Ovary (tissue), 9 donors: Measurements from ENCODE around the gene ROBO2. TPM values are rescaled to one million over a fixed set of nuclear protein-coding genes. Genes with fewer than 3 reads are reported as not detected.

ENCODE experiments used
- DNase-seq, 5 donors: peaks; one replicate each; pipeline ENCODE4 v3.0.0-alpha.2; 2019 to 2020
- H3K27ac ChIP-seq, 2 donors: fragments of 200-600 bp; one replicate each; pipeline versions ENCODE4 v1.5.1 to v1.8.0; 2019 to 2022
- H3K27me3 ChIP-seq: fragments of 200-600 bp; one replicate; pipeline ENCODE4 v1.8.0; 2022
- H3K36me3 ChIP-seq: fragments of 200-600 bp; sonication (generic); one replicate; pipeline ENCODE4 v1.5.1; 2019
- H3K4me1 ChIP-seq: one replicate; pipeline ENCODE4 v1.8.1; 2013; ENCODE audit warnings: mild to moderate bottlenecking, moderate library complexity; ENCODE audit not compliant: insufficient read depth
- H3K4me3 ChIP-seq: fragments of 200-600 bp; sonication (generic); one replicate; pipeline ENCODE4 v1.5.1; 2017
- H3K9me3 ChIP-seq, 2 donors: fragments of 200-600 bp in 1 of 2; sonication (generic) in 1 of 2; one replicate each; pipeline versions ENCODE4 v1.5.1 to v1.8.1; 2013 to 2019; ENCODE audit warnings: mild to moderate bottlenecking in 1 of 2, moderate library complexity in 1 of 2
- CTCF ChIP-seq, 3 donors: fragments of 450-650 bp in 2 of 3; fragments of 200-600 bp in 1 of 3; IDR thresholded peaks; one replicate each; pipeline versions ENCODE4 v1.5.1 to v1.8.0; 2016 to 2022; ENCODE audit warnings: antibody characterized with exemption in 3 of 3, mild to moderate bottlenecking in 1 of 3
- EP300 ChIP-seq: sonication (generic); formaldehyde crosslinking; IDR thresholded peaks from one replicate; pipeline ENCODE4 v1.6.1; 2017; ENCODE audit warnings: antibody characterized with exemption
- POLR2A ChIP-seq: fragments of 450-650 bp; IDR thresholded peaks from one replicate; pipeline ENCODE4 v1.6.1; 2017; ENCODE audit warnings: antibody characterized with exemption, mild to moderate bottlenecking, moderate library complexity
- WGBS, 3 donors: extraction: QIAGEN DNeasy Blood & Tissue Kit in 1 of 3; methylation state at CpG; one replicate each; pipeline versions ENCODE4 v1.1.5 to v1.1.7; 2013 to 2017; 5-methylcytosine and 5-hydroxymethylcytosine counted together
- intact Hi-C, 4 donors: fragments of 100-400 bp; cut with DNase I; formaldehyde crosslinking; loops; one replicate each; pipeline versions ENCODE4 v1.11.0 to v1.15.1; 2022 to 2023
- polyA plus RNA-seq, 2 donors: library from polyadenylated mRNA; stranded (reverse); fragments of 200-250 nt in 1 of 2; fragments of 350-450 nt in 1 of 2; fragmentation: Illumina TruSeq in 1 of 2; extraction: RNeasy Lipid Tissue Mini Kit (QIAGEN cat#74804) in 1 of 2; gene quantifications; one replicate each; pipeline ENCODE4 v1.2.3, GENCODE V29; 2013 to 2014
- total RNA-seq, 7 donors: library from RNA; depleted of rRNA in 2 of 7; stranded (reverse); fragments of >200 nt in 2 of 7; fragmentation: NEBNext Ultra II Directional in 3 of 7; extraction: Animal tissue kit (Norgen Biotek cat#: 25700) in 3 of 7; gene quantifications; one replicate each; pipeline versions ENCODE4 v1.1.0 to v1.2.4, GENCODE V29; 2016 to 2023
- donor health status: DM: no; HTN: no; CAD: no; lungs with moderate emphysema.
- donor health status: DM: no; HTN: no; CAD: no.
- donor health status: Bipolar disorder and iron deficiency.
- donor health status: DM: yes; HTN: yes; CAD: no.
- donor health status: DM: no; HTN: no; CAD: no.
- donor health status: DM: yes; HTN: yes; CAD: no.

Gene ROBO2
- total and polyA plus RNA-seq, 9 donors: 3.4 to 14.8 (median 5.6) TPM

- 36 to 63% (median 56%) methylated on average over 9 of the region's 9 CpGs for WGBS, 3 donors
- Histone ChIP-seq H3K9me3 (no peaks in the 10 kb centered on the region), H3K36me3 (no peaks in the 10 kb centered on the region), H3K4me1 (no peaks in the 10 kb centered on the region), H3K27me3 (no peaks in the 10 kb centered on the region), H3K4me3 (no peak overlapping the region), H3K27ac (no peak overlapping the region)
- DNase-seq: no peak
- intact Hi-C loops: loop anchor here in 2 of 4 donors (5.0 to 10.0 kb wide), 2 partner anchors 212 to 220 kb away; partner anchors contain the start of gene ROBO2 (in 1 of the 2)
- no peak for TF ChIP-seq CTCF (IDR thresholded peaks at IDR 0.05)
- TF ChIP-seq POLR2A: no peak
- TF ChIP-seq EP300: no peak
These were observed 216.9 kb downstream of the ROBO2 start for GRCh38 chr3:77256584-77257503.

- no peaks in the 10 kb centered on the region for H3K27me3 ChIP-seq
- no peaks in the 10 kb centered on the region for H3K36me3 ChIP-seq
- H3K4me3 ChIP-seq: no peak overlapping the region
- H3K9me3 ChIP-seq: no peaks in the 10 kb centered on the region
- TF ChIP-seq CTCF (IDR thresholded peaks at IDR 0.05) (no peak), EP300 (no peak), POLR2A (no peak)
- no peak for DNase-seq
- 70 to 79% (median 74%) methylated on average over 6 of the region's 6 CpGs for WGBS, 3 donors
- H3K27ac ChIP-seq: no peak overlapping the region
- H3K4me1 ChIP-seq: no peaks in the 10 kb centered on the region
- intact Hi-C loops: loop anchor here in 2 of 4 donors (5.0 to 10.0 kb wide), 2 partner anchors 215 to 222 kb away; partner anchors contain the start of gene ROBO2 (in 1 of the 2)
These were observed 219.8 kb downstream of the ROBO2 start for GRCh38 chr3:77259694-77260093.

- Histone ChIP-seq H3K27ac (no peak overlapping the region), H3K27me3 (no peaks in the 10 kb centered on the region), H3K4me3 (no peak overlapping the region), H3K4me1 (no peaks in the 10 kb centered on the region), H3K9me3 (no peaks in the 10 kb centered on the region), H3K36me3 (no peaks in the 10 kb centered on the region)
- DNase-seq: no peak
- intact Hi-C loops: no loop called here
- TF ChIP-seq CTCF (IDR thresholded peaks at IDR 0.05) (no peak), POLR2A (no peak), EP300 (no peak)
- WGBS, 3 donors: 94 to 99% (median 97%) methylated on average over 2 of the region's 2 CpGs
These were observed 222.5 kb downstream of the ROBO2 start for GRCh38 chr3:77262361-77262760.

DNA sequence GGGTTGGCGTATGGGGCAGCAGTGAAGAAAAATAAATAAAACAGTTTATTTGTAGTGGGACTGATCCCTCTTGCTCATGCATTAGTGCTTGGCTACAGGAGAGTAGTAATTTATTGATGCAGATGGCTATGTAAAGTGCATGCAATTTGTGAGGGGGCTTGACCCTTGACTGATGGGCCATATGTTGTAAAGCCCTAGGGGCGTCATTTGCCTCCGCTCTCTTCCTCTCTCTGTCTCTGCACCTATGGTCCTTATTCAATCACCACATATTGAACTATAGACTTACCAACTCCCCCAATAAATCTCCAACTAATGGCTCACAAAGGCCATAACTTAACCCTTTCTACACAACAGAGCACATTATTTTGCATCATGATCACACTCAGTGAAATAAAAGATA is 227.7 kb downstream of the ROBO2 start:
- H3K36me3 ChIP-seq: no peaks in the 10 kb centered on the region
- no peak overlapping the region for H3K27ac ChIP-seq
- intact Hi-C loops: no loop called here
- no peak for DNase-seq
- H3K9me3 ChIP-seq: no peaks in the 10 kb centered on the region
- 94 to 98% (median 95%) methylated on average over 3 of the region's 3 CpGs for WGBS, 3 donors
- no peak overlapping the region for H3K4me3 ChIP-seq
- H3K27me3 ChIP-seq: no peaks in the 10 kb centered on the region
- TF ChIP-seq POLR2A: no peak
- no peak for TF ChIP-seq EP300
- TF ChIP-seq CTCF (IDR thresholded peaks at IDR 0.05): no peak
- no peaks in the 10 kb centered on the region for H3K4me1 ChIP-seq
